Thymus (tissue), 11 donors: ENCODE results near the gene METTL8. TPM values are rescaled to one million over a fixed set of nuclear protein-coding genes. Genes with fewer than 3 reads are reported as not detected.
"Not testable (repeated sequence)": the region's sequence is repeated elsewhere in the genome, so short reads cannot be mapped to it uniquely, and the experiment has no call there.

Experiments
- DNase-seq, 9 donors: peaks; one replicate each; pipeline ENCODE4 v3.0.0-alpha.2; 2013; ENCODE audit warnings: low spot score in 9 of 9, low read depth in 6 of 9, missing footprints in 1 of 9
- H3K27ac ChIP-seq, 2 donors: one replicate each; pipeline ENCODE4 v1.5.1; 2013; ENCODE audit warnings: control low read depth in 1 of 2, low read depth in 1 of 2, low read length in 1 of 2, mild to moderate bottlenecking in 1 of 2, moderate library complexity in 1 of 2
- H3K27me3 ChIP-seq, 2 donors: one replicate each; pipeline ENCODE4 v1.5.1; 2013; ENCODE audit warnings: low read length in 1 of 2; ENCODE audit not compliant: control insufficient read depth in 2 of 2, insufficient read depth in 1 of 2
- H3K36me3 ChIP-seq, 2 donors: one replicate each; pipeline ENCODE4 v1.5.1; 2013; ENCODE audit warnings: low read length in 1 of 2, mild to moderate bottlenecking in 1 of 2, moderate library complexity in 1 of 2; ENCODE audit not compliant: control insufficient read depth in 2 of 2, insufficient read depth in 2 of 2
- H3K4me1 ChIP-seq, 2 donors: one replicate each; pipeline ENCODE4 v1.5.1; 2013; ENCODE audit warnings: low read length in 2 of 2; ENCODE audit not compliant: control insufficient read depth in 2 of 2, insufficient read depth in 2 of 2
- H3K4me3 ChIP-seq, 2 donors: one replicate each; pipeline ENCODE4 v1.5.1; 2013; ENCODE audit warnings: low read length in 2 of 2, control low read depth in 1 of 2, mild to moderate bottlenecking in 1 of 2
- H3K9me3 ChIP-seq, 2 donors: one replicate each; pipeline ENCODE4 v1.5.1; 2013; ENCODE audit warnings: low read length in 1 of 2, mild to moderate bottlenecking in 1 of 2; ENCODE audit not compliant: control insufficient read depth in 2 of 2, insufficient read depth in 1 of 2
- WGBS: extraction: QIAGEN DNeasy Blood & Tissue Kit; methylation state at CpG from one replicate; pipeline ENCODE4 v1.1.7; 2013; 5-methylcytosine and 5-hydroxymethylcytosine counted together
- polyA plus RNA-seq: library from polyadenylated mRNA; stranded (reverse); fragments of 200-250 nt; gene quantifications from one replicate; pipeline ENCODE4 v1.2.3, GENCODE V29; 2013
- total RNA-seq: library from RNA; stranded (reverse); fragments of 120-200 nt; gene quantifications from one replicate; pipeline ENCODE4 v1.2.4, GENCODE V29; 2013
- donor health status: healthy.

Gene METTL8
- total and polyA plus RNA-seq, 2 donors = 12.1 to 12.3 TPM

DNA sequence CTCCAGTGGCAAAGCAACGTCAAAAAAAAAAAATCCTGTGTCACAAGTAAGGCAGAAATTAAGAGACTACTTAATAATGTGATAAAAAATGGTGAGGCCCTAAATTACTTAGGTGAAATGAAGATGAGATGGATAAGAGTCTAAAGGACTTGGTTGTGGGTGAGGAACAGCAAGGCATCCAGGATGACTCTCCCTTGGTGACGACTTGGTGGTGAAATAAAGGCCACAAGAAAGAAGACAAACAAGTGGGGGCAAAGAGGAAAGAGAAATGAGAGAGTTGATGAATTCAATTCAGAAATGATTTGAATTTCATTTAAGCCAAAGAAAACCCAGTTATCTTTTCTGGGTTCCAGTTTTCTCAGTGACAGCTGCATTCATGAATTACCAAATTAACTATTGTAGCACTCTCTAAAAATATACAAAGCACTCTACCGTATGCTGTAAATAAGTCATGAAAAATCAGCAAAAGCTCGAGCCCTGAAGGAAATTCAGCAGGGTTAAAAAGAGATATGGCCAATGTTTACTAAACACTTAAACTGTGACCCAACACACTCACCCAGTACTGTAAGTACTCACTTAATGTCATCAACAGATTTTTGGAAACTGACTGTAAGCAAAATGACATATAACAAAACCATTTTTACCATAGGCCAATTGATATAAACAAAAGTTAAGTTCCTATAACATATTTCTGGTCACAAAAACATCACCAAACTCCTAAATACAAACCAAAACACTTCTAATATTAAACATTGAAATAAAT lies 1.4 kb downstream of the METTL8 start:
- H3K4me3 ChIP-seq = no peak overlapping the region
- H3K27me3 ChIP-seq = no peaks in the 10 kb centered on the region
- H3K4me1 ChIP-seq = peaks cover 0 to 8% of the 10 kb centered on the region in 2 donors
- no peak overlapping the region for H3K27ac ChIP-seq
- 75% methylated on average over 4 of the region's 4 CpGs for WGBS
- no peak for DNase-seq
- H3K36me3 ChIP-seq = peaks cover 0 to 8% of the 10 kb centered on the region in 2 donors
- peaks cover 0 to 22% of the 10 kb centered on the region in 2 donors for H3K9me3 ChIP-seq

DNA sequence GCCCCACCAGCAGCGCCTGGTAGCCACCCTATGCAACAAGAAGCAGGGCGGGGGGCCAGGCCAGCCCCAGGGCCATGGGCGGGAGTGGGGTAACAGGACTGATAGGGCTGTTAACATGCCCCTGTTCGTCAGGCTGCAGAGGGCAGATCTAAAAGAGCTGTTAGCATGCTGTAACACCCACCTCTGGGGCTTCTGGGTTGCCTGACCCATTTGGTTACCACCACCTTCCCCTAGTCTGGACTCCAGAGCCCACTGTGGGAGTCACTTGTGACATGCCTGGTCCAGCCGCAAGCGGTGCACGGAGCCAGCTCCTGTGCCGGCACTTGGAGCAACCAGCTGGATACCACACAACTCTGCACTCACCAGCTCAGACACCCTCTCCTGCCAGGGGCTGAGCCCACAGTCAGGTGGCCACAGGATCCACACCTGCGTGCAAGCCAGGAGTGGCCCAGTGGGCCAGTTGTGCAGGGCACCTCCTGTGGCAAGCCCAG lies 2.1 kb downstream of the METTL8 start:
- H3K36me3 ChIP-seq = peaks cover 0 to 3% of the 10 kb centered on the region in 2 donors
- H3K4me1 ChIP-seq = peaks cover 0 to 8% of the 10 kb centered on the region in 2 donors
- H3K27ac ChIP-seq = no peak overlapping the region
- WGBS = 98% methylated on average over 9 of the region's 9 CpGs
- no peaks in the 10 kb centered on the region for H3K27me3 ChIP-seq
- H3K9me3 ChIP-seq = peaks cover 0 to 22% of the 10 kb centered on the region in 2 donors
- H3K4me3 ChIP-seq = no peak overlapping the region
- no peak for DNase-seq

DNA sequence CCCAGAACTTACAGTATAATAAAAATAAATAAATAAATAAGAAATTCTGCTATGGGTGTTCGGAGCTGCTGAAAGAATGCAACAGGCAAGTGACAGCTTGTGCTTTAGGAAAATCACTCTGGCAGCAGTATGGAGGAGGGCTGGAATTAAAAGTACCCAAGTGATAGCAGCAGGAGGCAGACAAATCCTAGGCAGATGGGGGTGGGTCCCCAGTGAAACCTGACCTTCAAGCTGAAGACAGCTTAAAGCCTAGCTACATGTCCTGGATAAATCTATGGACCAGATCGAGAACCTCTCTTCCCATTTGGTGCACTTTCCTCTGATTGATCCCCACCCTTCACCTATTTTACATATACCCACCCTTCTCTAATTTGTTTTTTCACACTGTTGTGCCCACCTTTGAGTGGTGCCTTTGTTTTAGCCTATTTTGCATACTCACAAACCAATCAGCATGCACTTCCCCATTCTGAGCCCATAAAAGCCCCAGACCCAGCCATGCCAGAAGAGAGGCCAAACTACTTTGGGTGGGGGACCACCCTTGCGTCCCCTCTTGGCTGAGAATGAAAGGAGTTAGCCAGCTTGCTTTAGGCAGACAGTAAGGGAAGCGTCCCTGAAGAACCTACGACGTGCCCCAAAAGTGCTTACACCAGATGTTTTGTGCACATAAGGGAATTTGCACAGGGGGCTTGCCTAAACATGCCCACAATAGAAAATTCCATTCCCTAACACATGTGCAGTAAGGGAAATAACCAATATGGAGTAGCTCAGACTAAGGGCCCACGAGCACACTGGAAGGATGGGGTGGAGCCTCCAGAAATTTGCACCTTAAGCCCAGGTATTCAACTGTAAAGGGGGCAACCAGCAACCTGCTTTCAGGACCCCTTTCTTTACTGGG lies 3.0 kb downstream of the METTL8 start:
- no peak overlapping the region for H3K27ac ChIP-seq
- peaks cover 0 to 22% of the 10 kb centered on the region in 2 donors for H3K9me3 ChIP-seq
- DNase-seq = no peak
- H3K4me3 ChIP-seq = no peak overlapping the region
- H3K4me1 ChIP-seq = peaks cover 0 to 8% of the 10 kb centered on the region in 2 donors
- H3K27me3 ChIP-seq = no peaks in the 10 kb centered on the region
- H3K36me3 ChIP-seq = no peaks in the 10 kb centered on the region
- WGBS = 96% methylated on average over 7 of the region's 7 CpGs

DNA sequence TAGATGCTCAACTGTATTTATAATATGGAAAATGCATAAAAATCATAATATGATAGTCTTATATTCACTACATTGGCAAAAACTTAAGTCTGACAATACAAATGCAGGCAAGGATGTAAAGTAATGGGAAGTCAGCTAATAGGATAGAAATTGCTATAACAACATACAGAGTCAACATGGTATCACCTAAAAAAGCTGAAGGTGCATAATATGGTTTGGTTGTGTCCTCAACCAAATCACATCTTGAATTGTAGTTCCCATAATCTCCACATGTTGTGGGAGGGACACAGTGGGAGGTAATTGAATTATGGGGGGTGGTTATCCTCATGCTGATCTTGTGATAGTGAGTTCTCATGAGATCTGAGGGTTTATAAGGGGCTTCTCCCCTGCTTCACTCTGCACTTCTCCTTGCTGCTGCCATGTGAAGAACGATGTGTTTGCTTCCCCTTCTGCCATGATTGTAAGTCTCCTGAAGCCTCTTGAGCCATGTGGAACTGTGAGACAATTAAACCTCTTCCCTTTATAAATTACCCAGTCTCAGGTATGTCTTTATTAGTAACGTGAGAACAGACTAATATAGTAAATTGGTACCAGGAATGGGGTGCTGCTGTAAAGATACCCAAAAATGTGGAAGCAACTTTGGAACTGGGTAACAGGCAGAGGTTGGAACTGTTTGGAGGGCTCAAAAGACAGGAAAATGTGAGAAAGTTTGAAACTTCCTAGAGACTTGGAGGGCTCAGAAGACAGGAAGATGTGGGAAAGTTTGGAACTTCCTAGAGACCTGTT lies 10.9 kb downstream of the METTL8 start:
- not testable (repeated sequence) for H3K27ac ChIP-seq, H3K27me3 ChIP-seq, H3K9me3 ChIP-seq, H3K4me1 ChIP-seq, H3K4me3 ChIP-seq, DNase-seq, H3K36me3 ChIP-seq
- 95% methylated on average over 2 of the region's 2 CpGs for WGBS

DNA sequence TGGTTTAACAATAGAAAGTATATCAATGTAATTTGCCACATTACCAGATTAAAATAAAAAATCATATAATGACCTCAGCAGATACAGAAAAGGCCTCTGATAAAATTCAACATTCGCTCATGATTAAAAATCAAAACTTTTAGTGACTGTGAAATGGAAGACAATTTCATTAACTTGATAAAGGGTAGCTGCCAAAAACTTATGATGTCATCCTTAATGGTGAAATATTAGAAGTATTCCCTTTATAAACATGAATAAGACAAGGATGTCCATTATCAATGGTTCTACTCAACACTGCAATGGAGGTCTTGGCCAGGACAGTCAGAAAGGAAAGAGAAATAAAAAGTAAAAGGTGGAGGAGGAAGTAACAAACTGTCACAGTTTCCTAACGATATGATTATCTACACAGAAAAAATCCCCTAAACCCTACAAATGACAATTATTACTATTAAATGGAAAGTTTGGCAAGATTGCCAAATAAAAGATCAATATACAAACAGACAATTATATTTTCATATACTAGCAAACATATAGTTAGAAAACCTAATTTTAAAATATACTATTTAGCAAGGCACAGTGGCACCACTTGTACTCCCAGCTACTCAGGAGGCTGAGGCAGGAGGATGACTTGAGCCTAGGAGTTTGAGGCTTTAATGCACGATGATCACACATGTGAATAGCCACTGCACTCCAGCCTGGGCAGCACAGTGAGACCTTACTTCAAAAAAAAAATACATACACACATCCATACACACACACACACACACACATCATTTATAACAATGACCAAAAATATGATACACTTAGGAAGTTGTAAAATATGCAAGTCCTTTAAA lies 12.8 kb downstream of the METTL8 start:
- H3K27me3 ChIP-seq = no peaks in the 10 kb centered on the region
- H3K4me1 ChIP-seq = no peaks in the 10 kb centered on the region
- peaks cover 4 to 8% of the 10 kb centered on the region in 2 donors for H3K9me3 ChIP-seq
- WGBS = 88% methylated on average over 3 of the region's 3 CpGs
- H3K27ac ChIP-seq = no peak overlapping the region
- H3K4me3 ChIP-seq = no peak overlapping the region
- H3K36me3 ChIP-seq = no peaks in the 10 kb centered on the region
- DNase-seq = no peak

DNA sequence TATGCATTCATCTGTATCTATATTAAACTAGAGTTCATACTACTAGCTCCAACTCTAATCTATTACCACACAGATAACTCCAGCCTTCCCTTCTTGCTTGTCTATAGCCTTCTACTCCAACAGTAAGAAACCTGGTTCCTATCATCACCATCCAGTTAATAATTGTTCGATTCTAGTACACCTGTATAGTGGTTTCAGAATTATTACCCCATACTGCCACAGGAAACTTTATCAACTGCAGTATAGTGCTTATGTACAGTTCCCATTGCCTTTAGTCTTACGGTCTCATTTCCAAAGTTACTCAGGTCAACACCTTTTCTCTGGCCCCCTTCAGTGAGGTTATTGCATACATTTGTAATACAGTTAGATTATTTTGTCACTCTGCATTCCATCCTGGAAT lies 14.5 kb downstream of the METTL8 start:
- peaks cover 4 to 7% of the 10 kb centered on the region in 2 donors for H3K9me3 ChIP-seq
- no peaks in the 10 kb centered on the region for H3K36me3 ChIP-seq
- no peaks in the 10 kb centered on the region for H3K27me3 ChIP-seq
- no peak overlapping the region for H3K4me3 ChIP-seq
- H3K27ac ChIP-seq = no peak overlapping the region
- no peak for DNase-seq
- WGBS = 94% methylated on average over 2 of the region's 2 CpGs
- H3K4me1 ChIP-seq = no peaks in the 10 kb centered on the region

DNA sequence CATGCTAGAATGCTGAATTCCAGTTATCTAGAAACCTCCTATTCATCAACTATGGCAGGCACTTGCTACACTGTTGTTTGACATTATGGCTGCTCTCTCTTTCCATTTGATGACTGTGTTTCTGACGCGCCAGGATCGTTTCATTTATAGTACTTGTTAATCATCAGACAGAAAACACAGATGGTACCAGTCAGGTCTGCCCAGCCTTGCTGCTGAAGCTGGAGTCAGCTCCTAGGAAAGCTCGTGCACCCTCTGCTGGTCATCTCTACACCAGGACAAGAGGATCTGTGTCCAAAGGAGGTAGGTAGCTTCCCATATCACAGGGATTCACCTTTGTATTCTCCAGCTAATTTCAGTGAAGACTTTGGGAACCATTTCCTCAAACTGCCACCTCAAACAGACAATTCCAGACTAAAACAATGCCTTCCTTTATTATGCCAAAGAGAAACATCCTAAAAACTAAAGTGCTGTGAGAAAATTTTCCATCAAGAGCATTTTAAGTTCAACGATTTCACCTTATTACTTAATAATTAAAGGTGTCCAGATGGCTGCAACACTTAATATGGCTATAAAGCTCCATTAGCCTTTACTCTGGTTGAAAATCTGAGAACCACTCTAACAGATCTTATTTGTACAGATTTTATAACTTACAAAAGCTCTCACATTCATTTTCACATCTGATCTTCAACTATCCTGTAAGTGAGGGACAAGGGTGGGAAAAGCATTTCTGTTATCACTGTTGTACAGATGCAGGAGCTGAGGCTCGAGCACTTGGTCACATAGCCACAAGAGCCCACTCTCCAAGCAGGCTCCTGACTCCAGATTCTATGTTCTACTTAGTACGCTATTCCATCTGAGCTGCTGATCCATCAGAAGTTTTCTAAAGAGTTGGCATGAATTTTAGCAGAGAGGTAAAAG lies 17.5 kb downstream of the METTL8 start:
- Histone ChIP-seq H3K36me3 (no peaks in the 10 kb centered on the region), H3K4me3 (no peak overlapping the region), H3K9me3 (no peaks in the 10 kb centered on the region), H3K27ac (no peak overlapping the region), H3K27me3 (no peaks in the 10 kb centered on the region), H3K4me1 (no peaks in the 10 kb centered on the region)
- WGBS = 49% methylated on average over 7 of the region's 7 CpGs
- DNase-seq = peak; percentile 46 to 85 (median 69)
